Measurements from ENCODE around the gene RBPJ.
"Not testable (repeated sequence)": the region's sequence is repeated elsewhere in the genome, so short reads cannot be mapped to it uniquely, and the experiment has no call there.

RBPJ gene

GRCh38 chr4:26349496-26349895 lies 28.7 kb downstream of the RBPJ start:
- no peak overlapping the region for H3K4me3 ChIP-seq (replicated peaks; ENCODE audit: low read depth, low read length)
- no peak for TF ChIP-seq CTCF (IDR thresholded peaks at IDR 0.05; ENCODE audit: low read length, missing control alignments)
- no peak for DNase-seq (ENCODE audit: low read depth)

GRCh38 chr4:26351685-26352084 lies 30.9 kb downstream of the RBPJ start:
- no peak overlapping the region for H3K4me3 ChIP-seq (replicated peaks; ENCODE audit: low read depth, low read length)
- DNase-seq (ENCODE audit: low read depth) = no peak
- TF ChIP-seq CTCF (IDR thresholded peaks at IDR 0.05; ENCODE audit: low read length, missing control alignments) = no peak

GRCh38 chr4:26354491-26354890 lies 33.7 kb downstream of the RBPJ start:
- H3K4me3 ChIP-seq (replicated peaks; ENCODE audit: low read depth, low read length) = no peak overlapping the region
- DNase-seq (ENCODE audit: low read depth) = no peak
- no peak for TF ChIP-seq CTCF (IDR thresholded peaks at IDR 0.05; ENCODE audit: low read length, missing control alignments)

GRCh38 chr4:26355392-26356052 lies 34.7 kb downstream of the RBPJ start:
- H3K4me3 ChIP-seq (replicated peaks; ENCODE audit: low read depth, low read length) = no peak overlapping the region
- TF ChIP-seq CTCF (IDR thresholded peaks at IDR 0.05; ENCODE audit: low read length, missing control alignments) = no peak
- no peak for DNase-seq (ENCODE audit: low read depth)

GRCh38 chr4:26356081-26356501 lies 35.3 kb downstream of the RBPJ start:
- H3K4me3 ChIP-seq (replicated peaks; ENCODE audit: low read depth, low read length) = no peak overlapping the region
- no peak for TF ChIP-seq CTCF (IDR thresholded peaks at IDR 0.05; ENCODE audit: low read length, missing control alignments)
- DNase-seq (ENCODE audit: low read depth) = peak; percentile 58

- H3K4me3 ChIP-seq (replicated peaks; ENCODE audit: low read depth, low read length) = not testable (repeated sequence)
These were observed 38.7 kb downstream of the RBPJ start for GRCh38 chr4:26359521-26359920.

GRCh38 chr4:26360273-26360672 lies 39.5 kb downstream of the RBPJ start:
- TF ChIP-seq CTCF (IDR thresholded peaks at IDR 0.05; ENCODE audit: low read length, missing control alignments) = no peak
- DNase-seq (ENCODE audit: low read depth) = no peak
- H3K4me3 ChIP-seq (replicated peaks; ENCODE audit: low read depth, low read length) = no peak overlapping the region

More at GRCh38 chr4:26359521-26359920, 38.7 kb downstream of the RBPJ start:
- DNase-seq (ENCODE audit: low read depth) = not testable (repeated sequence)

All from fibroblast of pulmonary artery (primary cell).